Measurements from ENCODE around the gene M1AP.

The M1AP gene

GRCh38 chr2:74648009-74648443 is at the start of gene M1AP:
Gene M1AP (minus strand): TSS chr2:74648330. CDS start chr2:74640275, 8,055 bp downstream.
- no peak for DNase-seq

GRCh38 chr2:74696829-74697228 is 48.7 kb upstream of the M1AP start:
- peak; percentile 41 for DNase-seq

- no peak for DNase-seq
Measured at GRCh38 chr2:74695663-74696062, 47.5 kb upstream of the M1AP start.

- DNase-seq, result no peak
Measured at GRCh38 chr2:74694281-74694680, 46.2 kb upstream of the M1AP start.

- DNase-seq, result no peak
Measured at GRCh38 chr2:74693668-74694067, 45.5 kb upstream of the M1AP start.

GRCh38 chr2:74693213-74693612 is 45.1 kb upstream of the M1AP start:
- DNase-seq, result no peak

GRCh38 chr2:74691929-74692328 is 43.8 kb upstream of the M1AP start:
- DNase-seq, result no peak

- DNase-seq, result peak; percentile 41
Measured at GRCh38 chr2:74690571-74690970, 42.4 kb upstream of the M1AP start.

GRCh38 chr2:74689671-74690070 is 41.5 kb upstream of the M1AP start:
- DNase-seq, result no peak

GRCh38 chr2:74688881-74689280 is 40.8 kb upstream of the M1AP start:
- no peak for DNase-seq

GRCh38 chr2:74685408-74685807 is 37.3 kb upstream of the M1AP start:
- DNase-seq, result no peak

- DNase-seq, result no peak
Measured at GRCh38 chr2:74682501-74682900, 34.4 kb upstream of the M1AP start.

- DNase-seq, result no peak
Measured at GRCh38 chr2:74679615-74680014, 31.5 kb upstream of the M1AP start.

- DNase-seq, result no peak
Measured at GRCh38 chr2:74676331-74676730, 28.2 kb upstream of the M1AP start.

GRCh38 chr2:74675090-74675489 is 27.0 kb upstream of the M1AP start:
- no peak for DNase-seq

GRCh38 chr2:74673826-74674528 is 25.8 kb upstream of the M1AP start:
- no peak for DNase-seq

- no peak for DNase-seq
Measured at GRCh38 chr2:74671479-74671878, 23.3 kb upstream of the M1AP start.

GRCh38 chr2:74670263-74670662 is 22.1 kb upstream of the M1AP start:
- DNase-seq, result no peak

- no peak for DNase-seq
Measured at GRCh38 chr2:74668087-74668486, 20.0 kb upstream of the M1AP start.

GRCh38 chr2:74659462-74659861 is 11.3 kb upstream of the M1AP start:
- no peak for DNase-seq

- DNase-seq, result peak; percentile 32
Measured at GRCh38 chr2:74658516-74658915, 10.4 kb upstream of the M1AP start.

- DNase-seq, result no peak
Measured at GRCh38 chr2:74655579-74655978, 7.4 kb upstream of the M1AP start.

GRCh38 chr2:74653985-74654882 is 6.1 kb upstream of the M1AP start, which contains the start of gene SEMA4F:
Gene SEMA4F (plus strand): TSS chr2:74654247. CDS start chr2:74654377, 130 bp downstream.
- DNase-seq, result peak; percentile 82

GRCh38 chr2:74653589-74653984 is 5.5 kb upstream of the M1AP start:
- DNase-seq, result no peak
